ENCODE data around the gene HTR3E.
A peak's percentile ranks its signal among the peaks of the same experiment; 100 is the strongest.
"Not testable (repeated sequence)": the region's sequence is repeated elsewhere in the genome, so short reads cannot be mapped to it uniquely, and the experiment has no call there.

Gene HTR3E

GRCh38 chr3:184116017-184116416, 19.2 kb downstream of the HTR3E start:
- no peak for DNase-seq

GRCh38 chr3:184117636-184118035, 20.8 kb downstream of the HTR3E start:
- no peak for DNase-seq

GRCh38 chr3:184121031-184121430, 24.2 kb downstream of the HTR3E start:
- DNase-seq = not testable (repeated sequence)

- no peak for DNase-seq
Observed at GRCh38 chr3:184126006-184126405, 29.1 kb downstream of the HTR3E start.

DNA sequence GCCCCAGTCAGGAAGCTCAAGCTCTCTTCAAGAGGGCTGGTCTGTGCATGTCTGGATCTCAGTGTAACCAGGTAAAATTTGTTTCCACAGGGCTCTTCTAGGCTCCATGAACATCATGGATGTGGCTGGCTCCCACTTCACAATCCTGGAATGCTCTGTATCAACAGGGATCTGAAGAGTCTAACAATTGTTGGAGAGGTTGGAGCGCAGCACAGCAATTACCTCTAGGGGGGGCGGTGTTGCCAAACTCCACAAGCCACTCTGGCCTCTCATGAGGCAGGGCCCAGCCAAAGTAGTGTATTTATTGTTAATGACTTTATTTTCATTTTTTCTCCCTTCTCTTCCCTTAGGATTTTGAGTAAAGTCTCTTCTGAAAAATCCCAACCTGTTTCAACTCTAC, 32.1 kb downstream of the HTR3E start:
- no peak for DNase-seq

DNA sequence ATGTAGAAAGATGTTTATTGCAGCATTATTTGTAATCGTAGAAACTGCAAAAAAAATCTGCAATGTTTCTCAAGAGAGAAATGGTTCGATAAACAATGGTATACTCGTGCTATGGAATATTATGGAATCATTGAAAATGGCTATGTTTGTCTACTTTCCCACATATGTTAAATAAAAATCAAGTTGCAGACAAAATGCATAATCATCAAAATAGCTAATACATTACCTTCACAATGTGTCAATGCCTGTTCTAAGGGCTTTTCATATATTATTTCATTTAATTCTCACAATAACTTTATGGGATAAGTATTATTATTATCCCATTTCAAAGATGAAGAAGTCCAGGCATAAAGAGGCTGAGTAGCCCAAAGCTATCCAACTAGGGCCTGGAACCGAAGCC, 36.1 kb downstream of the HTR3E start:
- DNase-seq = no peak

DNA sequence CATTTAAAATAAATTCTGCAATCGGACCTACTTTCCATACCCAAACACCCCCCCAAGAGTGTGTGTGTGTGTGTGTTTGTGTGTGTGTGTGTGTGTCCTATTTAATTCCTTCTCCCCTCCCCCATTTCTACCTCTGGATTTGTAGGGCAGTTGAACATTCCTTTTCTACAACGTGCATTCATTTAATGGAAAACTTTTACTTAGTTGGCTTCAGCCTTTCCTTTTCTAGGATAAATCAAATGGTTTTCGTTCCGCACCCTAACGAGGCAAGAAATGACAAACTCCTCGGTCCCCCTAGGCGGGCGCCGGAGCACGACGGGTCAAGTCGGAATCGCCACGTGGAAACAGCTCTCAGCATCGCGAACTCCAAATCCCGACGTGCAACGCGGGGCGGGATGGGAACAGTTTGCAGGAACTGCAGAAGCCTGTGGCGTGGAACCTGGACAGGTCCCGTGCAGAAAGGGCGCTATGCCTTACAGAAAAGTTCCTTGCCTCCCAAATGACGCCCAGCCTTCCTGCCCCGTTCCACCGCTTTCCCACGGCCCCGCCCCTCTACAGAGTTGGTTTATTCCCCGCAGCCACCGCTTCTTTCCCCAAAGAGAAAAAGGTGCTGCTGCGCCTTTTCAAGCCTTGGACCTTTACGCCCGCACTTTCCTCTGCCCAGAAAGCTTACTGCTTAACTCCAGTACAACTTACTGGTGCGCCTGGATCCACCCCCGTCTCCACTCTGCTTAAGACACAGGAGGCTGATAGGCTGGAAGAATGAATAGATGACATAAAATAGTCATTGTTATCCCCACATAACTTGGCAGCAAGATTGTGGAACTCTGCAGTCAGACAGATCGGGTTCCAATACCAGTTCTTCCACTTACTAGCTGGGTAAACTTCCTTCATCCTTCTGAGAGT, 37.2 kb downstream of the HTR3E start:
- DNase-seq = peak in 3 of 5 donors; percentile 19 to 38 (median 20)

GRCh38 chr3:184134746-184135148, 37.9 kb downstream of the HTR3E start:
- no peak for DNase-seq

- DNase-seq = peak; percentile 70 to 92 (median 79)
Observed at GRCh38 chr3:184135149-184135910, 38.5 kb downstream of the HTR3E start, which contains the start of gene EIF2B5. Gene EIF2B5 (plus strand): TSS chr3:184135358. CDS start chr3:184135386, 28 bp downstream.

DNA sequence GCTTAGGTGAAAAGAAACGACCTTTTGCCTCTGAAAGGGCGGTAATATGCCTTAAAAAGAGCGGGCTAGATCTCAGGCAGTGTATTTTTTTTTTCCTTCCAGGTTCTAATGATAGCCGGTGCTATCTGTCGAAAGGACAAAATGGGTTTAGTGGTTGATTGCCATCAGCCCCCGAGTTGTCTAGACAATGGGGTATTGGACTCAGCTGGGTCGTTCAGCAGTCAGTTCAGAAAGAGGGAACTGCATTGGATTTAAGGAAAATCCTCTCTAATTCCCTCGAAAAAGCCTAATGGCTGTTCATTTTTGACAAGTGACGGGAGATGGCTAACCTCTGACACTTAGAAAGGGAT, 39.0 kb downstream of the HTR3E start:
- DNase-seq = no peak

DNA sequence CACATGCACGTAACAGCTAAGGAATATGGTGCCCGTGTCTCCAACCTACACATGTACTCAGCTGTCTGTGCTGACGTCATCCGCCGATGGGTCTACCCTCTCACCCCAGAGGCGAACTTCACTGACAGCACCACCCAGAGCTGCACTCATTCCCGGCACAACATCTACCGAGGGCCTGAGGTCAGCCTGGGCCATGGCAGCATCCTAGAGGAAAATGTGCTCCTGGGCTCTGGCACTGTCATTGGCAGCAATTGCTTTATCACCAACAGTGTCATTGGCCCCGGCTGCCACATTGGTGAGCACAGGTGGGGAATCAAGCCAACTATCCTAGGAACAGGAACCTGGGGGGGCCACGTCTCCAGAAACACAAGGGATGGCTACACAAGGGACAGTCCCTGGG, 43.6 kb downstream of the HTR3E start:
- no peak for DNase-seq

- DNase-seq = no peak
Observed at GRCh38 chr3:184142199-184142598, 45.3 kb downstream of the HTR3E start.

DNA sequence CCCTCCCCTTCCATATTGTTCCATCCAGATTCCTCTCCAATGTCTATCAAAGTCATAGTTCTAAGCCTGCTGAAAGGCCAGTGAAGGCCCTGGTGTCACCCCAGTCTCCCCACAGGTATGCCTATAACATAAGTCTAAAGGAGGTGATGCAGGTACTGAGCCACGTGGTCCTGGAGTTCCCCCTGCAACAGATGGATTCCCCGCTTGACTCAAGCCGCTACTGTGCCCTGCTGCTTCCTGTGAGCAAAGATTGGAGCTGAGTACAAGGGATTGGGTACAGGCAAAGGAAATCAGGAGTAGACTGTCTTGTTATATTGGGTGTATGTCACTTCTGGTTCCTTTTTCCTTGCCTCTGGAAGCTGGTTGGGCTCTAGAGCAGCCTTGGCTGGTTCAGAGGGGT, 46.5 kb downstream of the HTR3E start:
- no peak for DNase-seq

- no peak for DNase-seq
Observed at GRCh38 chr3:184144505-184144904, 47.6 kb downstream of the HTR3E start.

DNA sequence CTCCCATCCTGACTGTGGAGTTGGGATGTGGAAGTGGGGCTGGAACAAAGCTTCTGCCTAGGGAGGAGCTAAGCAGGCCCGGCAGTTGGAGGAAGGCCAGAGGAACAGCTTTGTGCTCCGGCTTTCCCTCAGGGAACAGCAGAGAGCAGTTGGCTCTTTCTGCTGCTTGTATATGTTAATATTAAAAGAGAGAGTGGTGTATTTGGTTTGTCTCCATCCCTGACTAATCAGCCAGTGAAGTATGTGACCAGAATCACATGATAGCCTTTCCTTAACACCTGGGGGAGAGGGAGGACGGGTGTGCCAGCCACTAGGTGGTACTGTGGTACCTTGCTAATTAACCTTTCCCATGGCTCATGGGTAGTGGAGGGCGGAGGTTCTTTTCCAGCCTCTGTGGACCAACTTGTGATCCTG, 48.3 kb downstream of the HTR3E start:
- DNase-seq = peak in 1 of 5 donors; percentile 23

- no peak for DNase-seq
Observed at GRCh38 chr3:184145751-184146270, 48.9 kb downstream of the HTR3E start.

GRCh38 chr3:184148076-184148475, 51.2 kb downstream of the HTR3E start:
- no peak for DNase-seq

DNA sequence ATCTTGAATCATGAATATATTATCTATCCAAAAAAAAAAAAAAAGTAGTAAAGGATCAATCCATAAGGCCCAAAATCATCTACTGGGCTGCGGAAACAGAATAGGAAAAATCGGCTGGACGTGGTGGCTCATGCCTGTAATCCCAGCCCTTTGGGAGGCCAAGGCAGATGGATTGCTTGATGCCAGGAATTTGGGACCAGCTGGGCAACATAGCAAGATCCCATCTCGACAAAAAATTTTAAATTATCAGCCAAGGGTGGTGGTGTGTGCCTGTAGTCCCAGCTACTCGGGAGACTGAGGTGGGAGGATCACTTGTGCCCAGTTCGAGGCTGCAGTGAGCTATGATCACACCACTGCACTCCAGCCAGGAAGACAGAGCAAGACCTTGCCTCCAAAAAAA, 52.3 kb downstream of the HTR3E start:
- DNase-seq = no peak

DNA sequence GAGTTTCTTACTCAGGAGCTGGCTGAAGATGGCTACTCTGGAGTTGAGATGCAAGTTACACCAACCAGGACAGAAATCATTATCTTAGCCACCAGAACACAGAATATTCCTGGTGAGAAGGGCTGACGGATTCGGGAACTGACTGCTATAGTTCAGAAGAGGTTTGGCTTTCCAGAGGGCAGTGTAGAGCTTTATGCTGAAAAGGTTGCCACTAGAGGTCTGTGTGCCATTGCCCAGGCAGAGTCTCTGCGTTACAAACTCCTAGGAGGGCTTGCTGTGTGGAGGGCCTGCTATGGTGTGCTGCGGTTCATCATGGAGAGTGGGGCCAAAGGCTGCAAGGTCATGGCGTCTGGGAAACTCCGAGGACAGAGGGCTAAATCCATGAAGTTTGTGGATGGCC, 52.9 kb downstream of the HTR3E start:
- DNase-seq = not testable (repeated sequence)

DNA sequence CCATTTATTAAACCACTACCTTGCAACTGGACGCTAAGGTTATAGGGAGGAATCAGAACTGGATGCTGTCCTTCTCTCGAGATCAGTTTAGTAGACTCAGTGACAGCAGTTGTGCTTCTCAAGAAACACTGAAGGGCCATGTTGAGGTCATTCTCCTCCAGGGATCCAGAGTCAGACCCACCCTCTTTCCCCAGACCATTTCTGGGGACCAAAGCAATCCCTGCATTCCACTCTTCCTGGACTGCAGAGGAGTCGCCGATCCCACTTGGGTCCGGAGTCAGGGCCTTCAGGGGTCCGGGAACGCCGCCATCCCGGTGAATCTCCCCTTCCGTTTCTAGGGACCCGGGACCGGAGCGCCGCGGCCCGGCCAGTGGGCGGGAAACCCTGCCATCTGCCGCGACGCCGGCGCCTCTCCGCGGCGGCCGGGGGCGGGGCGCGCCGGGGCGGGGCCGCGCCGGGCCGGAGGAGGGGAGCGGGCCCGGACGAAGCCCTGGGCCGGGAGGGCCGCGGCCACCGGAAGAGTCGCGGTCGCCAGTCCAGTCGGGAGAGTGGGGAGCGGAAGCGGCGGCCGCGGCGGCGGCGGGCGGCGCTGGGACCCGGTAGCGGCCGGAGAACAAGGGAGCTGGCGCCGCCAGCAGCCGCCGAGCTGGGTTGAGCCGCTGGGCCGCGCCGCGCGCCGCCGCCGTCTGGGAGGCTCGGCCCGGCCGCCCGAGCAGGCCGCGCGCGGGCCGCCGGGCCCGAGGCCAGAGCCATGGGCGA, 58.2 kb downstream of the HTR3E start, which contains the start of gene DVL3:
Gene DVL3 (plus strand): TSS at position 493 of the 759 bp plus-strand sequence. CDS start 259 bp downstream, at position 752.
- peak in 2 of 5 donors; percentile 50 to 52 for DNase-seq

DNA sequence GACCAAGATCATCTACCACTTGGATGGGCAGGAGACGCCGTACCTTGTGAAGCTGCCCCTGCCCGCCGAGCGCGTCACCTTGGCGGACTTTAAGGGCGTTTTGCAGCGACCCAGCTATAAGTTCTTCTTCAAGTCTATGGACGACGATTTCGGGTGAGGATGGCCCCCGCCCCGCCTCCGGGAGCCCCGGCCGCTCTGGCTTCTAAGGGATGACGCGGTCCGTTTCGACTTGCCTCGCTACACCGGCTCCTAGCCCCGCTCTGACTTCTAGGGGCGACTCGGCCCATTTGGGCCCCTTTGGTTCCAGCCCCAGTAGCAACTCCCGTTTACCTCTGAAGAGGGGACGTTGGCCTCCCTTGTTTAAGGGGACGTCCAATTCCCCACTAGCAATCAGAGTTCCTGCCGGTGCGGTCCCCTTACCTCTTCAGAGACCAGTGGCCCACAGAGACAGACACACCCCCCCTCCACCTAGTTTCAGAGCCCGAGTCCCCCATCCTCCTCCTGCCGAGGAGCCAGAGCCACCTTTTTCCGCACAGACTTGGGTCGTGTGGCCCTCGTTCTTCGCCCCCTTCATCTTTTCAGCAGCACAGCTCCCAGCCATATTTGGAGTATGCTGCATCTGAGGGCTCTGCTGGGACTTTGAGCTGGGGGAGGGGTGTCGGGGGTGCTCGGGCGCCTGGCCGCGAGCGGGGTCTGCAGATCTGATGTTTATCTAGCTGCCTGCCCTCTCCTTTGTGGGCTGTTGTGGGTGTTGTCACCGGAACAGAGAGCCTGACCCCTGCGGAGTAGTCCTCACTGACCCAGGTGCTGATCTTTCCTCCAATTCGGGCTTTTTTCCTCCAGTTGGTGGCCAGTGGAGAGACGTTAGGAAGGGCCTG, 59.0 kb downstream of the HTR3E start:
- peak in 3 of 5 donors; percentile 32 to 44 (median 38) for DNase-seq
